GM12892 (cell line): ENCODE measurements around the gene CHST11.

Experiments
- DNase-seq: peaks from one replicate; pipeline ENCODE4 v3.0.0; 2011; ENCODE audit not compliant: insufficient read length
- FAIRE-seq: peaks from 2 replicates; lab custom pipeline; 2011; peaks lifted over from hg19 to GRCh38; lab: Jason Lieb, UNC
- POLR2A ChIP-seq: IDR thresholded peaks from 2 replicates; pipeline ENCODE4 v1.6.1; 2011; ENCODE audit warnings: low read depth, low read length, control low read depth
- POLR2AphosphoS5 ChIP-seq: IDR thresholded peaks from 2 replicates; pipeline ENCODE4 v1.6.1; 2011; ENCODE audit warnings: low read depth, low read length, control low read depth
- TAF1 ChIP-seq: IDR thresholded peaks from 2 replicates; pipeline ENCODE4 v1.6.1; 2011; ENCODE audit warnings: low read depth, mild to moderate bottlenecking, control low read depth, low read length, borderline replicate concordance

The CHST11 gene

DNA sequence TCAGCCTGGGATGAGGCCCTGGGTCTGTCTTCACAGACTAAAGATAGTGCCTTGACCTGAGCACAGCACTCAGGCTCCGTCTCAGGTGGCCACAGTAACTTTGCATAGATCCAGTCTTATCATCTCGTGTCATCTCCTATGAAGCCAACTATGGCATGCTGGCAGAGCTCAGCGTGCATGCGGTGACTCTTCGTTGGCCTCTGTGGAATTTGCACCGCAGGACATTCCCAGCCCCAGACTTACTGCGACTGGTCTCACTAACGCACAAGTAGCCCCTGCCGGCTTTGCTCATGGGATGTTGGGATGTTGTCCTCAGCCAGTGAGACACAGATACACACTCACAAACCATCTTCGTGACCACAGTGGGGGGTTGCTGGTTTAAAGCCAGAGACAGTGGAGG lies 199.6 kb downstream of the CHST11 start:
- TF ChIP-seq POLR2A (no peak), POLR2AphosphoS5 (no peak), TAF1 (no peak)
- FAIRE-seq (no peak), DNase-seq (no peak)

DNA sequence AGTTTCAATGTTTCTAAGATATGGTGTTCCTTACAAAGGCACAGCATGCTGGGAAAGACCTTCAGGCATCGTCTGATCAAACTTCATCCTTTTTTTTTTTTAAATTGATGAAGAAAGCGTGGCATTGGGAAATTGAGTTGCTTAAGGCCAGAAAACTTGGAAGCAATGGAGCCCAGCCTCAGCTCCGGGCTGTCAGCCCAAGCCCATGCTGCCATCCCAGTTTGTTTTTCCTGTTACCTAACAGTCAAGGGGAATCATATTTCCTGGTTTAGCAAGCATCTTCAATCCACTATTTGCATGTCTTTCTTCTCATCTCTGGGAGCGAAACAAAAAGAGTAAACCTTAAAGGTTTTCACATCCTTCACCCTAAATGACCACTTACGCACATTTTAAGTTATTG lies 200.2 kb downstream of the CHST11 start:
- FAIRE-seq: no peak
- no peak for TF ChIP-seq POLR2A
- DNase-seq: no peak

GRCh38 chr12:104657726-104658484 lies 201.2 kb downstream of the CHST11 start:
- DNase-seq: no peak
- TF ChIP-seq POLR2AphosphoS5: no peak
- no peak for FAIRE-seq

GRCh38 chr12:104659058-104659457 lies 202.3 kb downstream of the CHST11 start:
- no peak for DNase-seq
- no peak for FAIRE-seq
- TF ChIP-seq POLR2A (no peak), POLR2AphosphoS5 (no peak), TAF1 (no peak)

DNA sequence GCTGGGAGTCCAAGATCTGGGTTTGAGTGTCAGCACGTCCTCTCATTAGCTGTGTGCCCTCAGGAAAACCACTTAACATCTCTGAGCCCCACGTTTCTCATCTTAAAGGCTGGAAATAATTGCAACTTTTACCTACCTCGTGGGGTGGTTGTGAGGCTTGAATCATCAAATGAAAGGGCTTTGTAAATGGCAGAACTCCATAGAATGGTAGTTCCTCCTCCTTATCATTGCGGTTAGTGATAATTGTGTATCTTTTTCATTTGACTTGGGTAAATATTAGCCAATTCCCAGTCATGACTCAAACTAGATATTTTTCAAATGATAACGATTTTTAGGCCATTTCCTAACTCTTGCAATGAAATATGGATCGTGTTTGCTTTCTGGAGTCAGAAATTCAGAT lies 205.5 kb downstream of the CHST11 start:
- TF ChIP-seq POLR2AphosphoS5 (no peak), TAF1 (no peak)
- no peak for FAIRE-seq
- no peak for DNase-seq

- FAIRE-seq (no peak), DNase-seq (no peak)
- no peak for TF ChIP-seq TAF1
- no peak for TF ChIP-seq POLR2A
- no peak for TF ChIP-seq POLR2AphosphoS5
Observed at GRCh38 chr12:104662908-104663307, 206.2 kb downstream of the CHST11 start.

DNA sequence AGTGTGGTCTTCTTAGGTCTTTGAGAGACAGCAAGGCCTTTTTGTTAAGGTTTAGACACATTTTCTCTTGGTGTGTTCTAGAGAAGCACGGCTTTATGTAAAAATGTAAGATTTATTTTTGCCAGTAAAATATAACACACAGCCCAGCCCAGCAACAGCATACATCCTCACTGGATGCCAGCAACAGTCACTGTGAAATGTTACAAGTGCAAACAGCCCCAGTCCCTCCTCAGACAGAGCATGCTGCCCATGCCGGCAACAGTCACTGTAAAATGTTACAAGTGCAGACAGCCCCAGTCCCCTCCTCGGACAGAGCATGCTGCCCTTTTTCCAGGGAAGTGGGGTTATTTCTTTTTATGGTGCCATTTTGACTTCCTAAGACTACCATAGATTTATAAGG lies 207.6 kb downstream of the CHST11 start:
- TF ChIP-seq TAF1 (no peak), POLR2A (no peak), POLR2AphosphoS5 (no peak)
- DNase-seq (no peak), FAIRE-seq (no peak)

DNA sequence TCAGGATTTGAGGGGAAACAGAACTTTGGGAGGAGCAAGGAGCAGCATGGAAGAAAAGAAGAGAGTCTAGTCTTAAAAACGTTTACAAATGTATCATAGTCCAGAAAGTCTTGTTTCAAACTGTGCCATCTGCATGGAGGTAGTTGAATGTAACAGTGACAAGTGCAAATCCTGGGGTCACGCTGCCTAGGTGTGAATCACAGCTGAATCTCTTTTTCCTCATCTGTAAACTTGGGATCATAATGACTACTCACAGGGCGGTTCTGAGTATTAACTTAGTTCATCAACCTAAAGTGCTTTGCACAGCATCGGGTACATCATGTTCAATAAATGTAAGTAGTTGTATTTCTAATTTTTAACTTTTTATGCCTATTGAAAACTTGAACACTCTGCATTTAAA lies 208.5 kb downstream of the CHST11 start:
- no peak for FAIRE-seq
- no peak for DNase-seq
- no peak for TF ChIP-seq POLR2A
- TF ChIP-seq TAF1: no peak
- no peak for TF ChIP-seq POLR2AphosphoS5

GRCh38 chr12:104667139-104667538 lies 210.4 kb downstream of the CHST11 start:
- no peak for DNase-seq
- TF ChIP-seq TAF1: no peak
- TF ChIP-seq POLR2AphosphoS5: no peak
- TF ChIP-seq POLR2A: no peak
- FAIRE-seq: no peak

- DNase-seq (no peak), FAIRE-seq (no peak)
- no peak for TF ChIP-seq POLR2A
- no peak for TF ChIP-seq TAF1
- TF ChIP-seq POLR2AphosphoS5: no peak
Observed at GRCh38 chr12:104668274-104668718, 211.5 kb downstream of the CHST11 start.

DNA sequence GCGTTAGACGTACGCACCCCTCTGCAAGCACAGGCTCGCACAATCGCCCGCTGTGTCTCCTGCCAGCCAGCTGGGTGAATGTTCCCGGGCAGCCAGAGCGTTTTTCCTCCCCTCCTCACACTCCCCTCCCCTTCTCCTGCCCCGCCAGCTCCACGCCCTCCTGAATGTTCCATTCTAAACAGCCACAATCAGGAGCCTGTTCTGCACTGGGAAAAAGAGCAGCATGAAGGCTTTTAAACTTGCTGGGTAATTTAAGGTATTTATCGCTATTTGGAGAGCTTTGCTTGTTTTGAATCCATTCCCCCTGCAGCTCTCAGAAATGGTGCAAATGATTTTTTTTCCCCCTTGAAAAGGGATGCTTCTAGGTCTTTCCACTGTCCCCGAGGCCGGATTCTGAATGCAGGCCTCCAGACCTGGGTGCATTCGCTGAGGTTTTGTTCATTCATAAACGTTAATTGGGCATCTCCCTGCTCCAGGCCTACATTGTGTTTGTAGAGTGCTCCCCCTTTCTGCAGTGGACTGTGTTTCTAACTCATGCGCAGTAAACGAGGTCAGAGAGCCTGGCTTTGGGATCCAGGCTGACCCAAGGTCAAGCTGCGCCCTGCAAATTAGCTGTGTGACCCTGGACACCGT lies 212.5 kb downstream of the CHST11 start:
- DNase-seq (no peak), FAIRE-seq (no peak)
- TF ChIP-seq POLR2AphosphoS5 (no peak), TAF1 (no peak), POLR2A (no peak)

DNA sequence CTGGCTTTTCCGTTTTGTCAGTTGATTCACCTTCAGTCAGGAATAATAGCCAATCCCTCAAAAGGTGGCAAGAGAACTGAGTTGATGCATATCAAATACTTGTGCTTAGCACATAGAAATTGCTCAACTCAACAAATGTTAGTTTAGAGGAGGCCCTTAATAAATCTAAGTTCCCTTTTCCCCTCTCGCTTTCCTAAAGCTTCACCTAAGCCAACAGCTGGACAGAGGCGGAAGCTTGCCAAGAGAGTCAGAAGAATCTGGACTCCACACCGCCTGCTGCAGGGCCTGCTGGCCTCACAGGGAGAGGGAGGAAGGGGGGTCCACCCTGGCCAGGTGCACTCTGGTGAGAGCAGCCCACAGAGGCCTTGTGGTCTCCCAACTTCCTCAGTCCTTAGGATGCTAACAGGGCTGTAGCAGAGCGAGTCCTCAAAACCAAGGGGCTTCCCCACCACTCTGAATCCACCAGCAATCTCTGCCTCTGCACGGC lies 213.1 kb downstream of the CHST11 start:
- FAIRE-seq (peak; percentile 60), DNase-seq (peak; percentile 32)
- TF ChIP-seq POLR2A: no peak
- TF ChIP-seq TAF1: no peak
- TF ChIP-seq POLR2AphosphoS5: no peak
